B cell (primary cell): ENCODE measurements around the gene LBH. TPM values are rescaled to one million over a fixed set of nuclear protein-coding genes. Genes with fewer than 3 reads are reported as not detected.
A peak's percentile ranks its signal among the peaks of the same experiment; 100 is the strongest.

Source experiments
- ATAC-seq: fragments of 200-7000 bp; cut with Tn5 transposase; one replicate; pipeline ENCODE4 v1.10.0; 2021; ENCODE audit warnings: low read depth, mild to moderate bottlenecking, moderate number of reproducible peaks, moderate library complexity
- CTCF ChIA-PET: fragments of 350-600 bp; sonication (Branson Sonifier 250); formaldehyde crosslinking; loops from one replicate; lab custom pipeline; 2021; ENCODE audit warnings: antibody characterized with exemption, inconsistent platforms; lab: Charles Lee
- POLR2A ChIA-PET: fragments of 350-600 bp; sonication (Branson Sonifier 250); formaldehyde crosslinking; loops from one replicate; lab custom pipeline; 2021; ENCODE audit warnings: antibody characterized with exemption; lab: Charles Lee
- DNase-seq: peaks from one replicate; pipeline ENCODE4 v3.0.0; 2013
- H2AFZ ChIP-seq: 2 replicates; pipeline ENCODE4 v1.6.1; 2012; ENCODE audit warnings: mild to moderate bottlenecking, low read depth, low read length; ENCODE audit not compliant: insufficient read depth, poor library complexity, severe bottlenecking
- H3K27ac ChIP-seq, 2 donors: 1 replicate in 1 of 2; 2 replicates in 1 of 2; pipeline ENCODE4 v1.5.1; 2012 to 2013; ENCODE audit warnings: low read length in 2 of 2, mild to moderate bottlenecking in 2 of 2, moderate library complexity in 1 of 2
- H3K27me3 ChIP-seq, 4 experiments: fragments of 200-600 bp in 1 of 4; sonication (generic) in 1 of 4; replicated peaks in 1 of 4; 1 replicate in 2 of 4; 2 replicates in 2 of 4; pipeline versions ENCODE4 v1.6.1 to v1.7.0; 2013 to 2016; ENCODE audit warnings: low read length in 3 of 4, mild to moderate bottlenecking in 2 of 4, mixed read lengths in 1 of 4, moderate library complexity in 1 of 4; ENCODE audit not compliant: insufficient read depth in 4 of 4, control insufficient read depth in 3 of 4; ENCODE audit errors: control extremely low read depth in 1 of 4
- H3K36me3 ChIP-seq, 2 experiments: replicated peaks in 1 of 2; 1 replicate in 1 of 2; 2 replicates in 1 of 2; pipeline versions ENCODE4 v1.6.1 to v1.7.1; 2013; ENCODE audit warnings: low read length in 1 of 2; ENCODE audit not compliant: insufficient read depth in 2 of 2, control insufficient read depth in 1 of 2; ENCODE audit errors: control extremely low read depth in 1 of 2, extremely low read depth in 1 of 2
- H3K4me1 ChIP-seq, 2 donors: fragments of 200-600 bp in 1 of 2; sonication (generic) in 1 of 2; 1 replicate in 1 of 2; 2 replicates in 1 of 2; pipeline versions ENCODE4 v1.5.1 to v1.6.1; 2013 to 2017; ENCODE audit warnings: low read length in 2 of 2; ENCODE audit not compliant: control insufficient read depth in 2 of 2, insufficient read depth in 2 of 2
- H3K4me2 ChIP-seq: replicated peaks from 2 replicates; pipeline ENCODE3; 2012; ENCODE audit warnings: mild to moderate bottlenecking, low read depth, low read length; ENCODE audit not compliant: poor library complexity, severe bottlenecking
- H3K4me3 ChIP-seq, 5 experiments: fragments of 200-600 bp in 1 of 5; sonication (generic) in 1 of 5; 1 replicate in 3 of 5; 2 replicates in 2 of 5; pipeline versions ENCODE4 v1.5.1 to v1.7.0; 2011 to 2016; ENCODE audit warnings: low read length in 4 of 5, mild to moderate bottlenecking in 4 of 5, low read depth in 2 of 5, control low read depth in 1 of 5, moderate library complexity in 1 of 5; ENCODE audit not compliant: insufficient read depth in 1 of 5; ENCODE audit errors: control extremely low read depth in 1 of 5, extremely low read depth in 1 of 5
- H3K79me2 ChIP-seq: fragments of 200-600 bp; sonication (generic); one replicate; pipeline ENCODE4 v1.6.0; 2016; ENCODE audit warnings: low read length; ENCODE audit not compliant: control insufficient read depth, insufficient read depth
- H3K9ac ChIP-seq: fragments of 200-600 bp; sonication (generic); 2 replicates; pipeline ENCODE4 v1.6.1; 2017; ENCODE audit warnings: mild to moderate bottlenecking, low read length, moderate library complexity
- H3K9me3 ChIP-seq, 3 donors: one replicate each; pipeline versions ENCODE4 v1.6.1 to v1.7.1; 2013; ENCODE audit warnings: low read length in 2 of 3; ENCODE audit not compliant: control insufficient read depth in 2 of 3, insufficient read depth in 1 of 3; ENCODE audit errors: control extremely low read depth in 1 of 3
- H4K20me1 ChIP-seq: 2 replicates; pipeline ENCODE4 v1.6.0; 2012; ENCODE audit warnings: mild to moderate bottlenecking, low read length; ENCODE audit not compliant: insufficient read depth, control insufficient read depth, poor library complexity, severe bottlenecking
- H3K27ac Mint-ChIP-seq: one replicate; pipeline ENCODE4 v1.8.0; 2021; ENCODE audit warnings: mixed read lengths
- H3K27me3 Mint-ChIP-seq: one replicate; pipeline ENCODE4 v1.8.0; 2021; ENCODE audit warnings: mixed read lengths
- H3K4me1 Mint-ChIP-seq: one replicate; pipeline ENCODE4 v1.8.0; 2021; ENCODE audit warnings: mixed read lengths
- H3K4me3 Mint-ChIP-seq: one replicate; pipeline ENCODE4 v1.8.0; 2021; ENCODE audit warnings: mixed read lengths
- H3K9me3 Mint-ChIP-seq: one replicate; pipeline ENCODE4 v1.8.0; 2022; ENCODE audit warnings: mixed read lengths; ENCODE audit not compliant: insufficient read depth
- EZH2 ChIP-seq: IDR thresholded peaks from 2 replicates; pipeline ENCODE4 v1.6.1; 2012; ENCODE audit warnings: borderline replicate concordance, low read depth, mild to moderate bottlenecking, moderate library complexity, low read length; ENCODE audit not compliant: insufficient read depth, poor library complexity, severe bottlenecking
- whole genome bisulfite sequencing: methylation state at CpG from one replicate; pipeline ENCODE4 v1.1.5; 2013; ENCODE audit warnings: missing lambda C conversion rate; ENCODE audit not compliant: insufficient coverage; 5-methylcytosine and 5-hydroxymethylcytosine counted together
- intact Hi-C: fragments of 100-400 bp; cut with micrococcal nuclease; formaldehyde crosslinking; loops from one replicate; pipeline ENCODE4 v1.10.0; 2022
- polyA plus RNA-seq: library from polyadenylated mRNA; depleted of rRNA; stranded (reverse); fragments of >200 nt; gene quantifications from 2 replicates; pipeline ENCODE4 v1.2.3, GENCODE V29; 2012
- total RNA-seq, 2 donors: library from RNA; stranded (reverse); fragments of 120-200 nt in 1 of 2; gene quantifications; 1 replicate in 1 of 2; 2 replicates in 1 of 2; pipeline versions ENCODE4 v1.2.3 to v1.2.4, GENCODE V29; 2013 to 2022
- TF ChIP-seq, protein P1 (sequence below): fragments of 200-600 bp; IDR thresholded peaks from one replicate; pipeline ENCODE4 v1.8.0; 2022; ENCODE audit warnings: antibody characterized with exemption, mild to moderate bottlenecking

LBH gene
- total and polyA plus RNA-seq, 2 donors (not counting 1 experiment from before 2014, with no cell fraction given): 158 to 201 TPM

DNA sequence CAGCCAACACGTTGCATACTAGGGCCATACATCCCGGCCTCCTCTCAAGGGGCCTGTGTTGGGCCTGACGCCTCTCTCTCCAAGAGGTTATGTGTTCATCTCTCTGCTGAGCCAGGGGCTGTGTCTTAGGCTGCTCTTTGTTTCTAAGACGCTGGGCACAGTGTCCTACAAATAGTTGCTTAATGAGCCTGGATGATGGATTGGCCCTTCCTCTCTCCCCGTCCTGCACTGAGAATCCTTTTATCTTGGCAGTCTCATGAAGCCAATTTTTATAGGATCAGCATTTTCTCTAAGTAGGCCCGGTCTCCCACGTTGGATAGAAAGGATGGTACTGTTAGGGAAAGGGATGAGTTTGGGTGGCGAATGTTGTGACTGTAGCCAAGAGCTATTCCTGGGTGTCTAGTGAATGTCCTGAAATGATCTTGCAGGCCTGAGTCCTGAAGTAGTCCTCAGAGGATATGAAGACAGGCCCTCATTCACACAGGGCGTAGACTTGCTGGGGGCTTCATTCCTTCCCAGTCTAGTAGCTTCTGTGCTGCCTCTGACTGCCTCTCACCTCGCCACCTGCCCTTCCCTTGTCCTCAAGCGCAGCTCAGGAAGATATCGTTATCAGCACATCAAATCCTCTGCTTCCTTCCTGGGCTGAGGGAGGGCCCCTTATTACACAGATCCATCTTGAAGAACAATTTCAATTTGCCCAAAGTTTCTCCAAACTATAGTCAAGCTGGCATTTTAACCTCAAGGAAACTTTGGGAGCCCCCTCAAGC is 8.8 kb downstream of the LBH start:
- TF ChIP-seq EZH2: no peak
- TF ChIP-seq, protein P1, sequence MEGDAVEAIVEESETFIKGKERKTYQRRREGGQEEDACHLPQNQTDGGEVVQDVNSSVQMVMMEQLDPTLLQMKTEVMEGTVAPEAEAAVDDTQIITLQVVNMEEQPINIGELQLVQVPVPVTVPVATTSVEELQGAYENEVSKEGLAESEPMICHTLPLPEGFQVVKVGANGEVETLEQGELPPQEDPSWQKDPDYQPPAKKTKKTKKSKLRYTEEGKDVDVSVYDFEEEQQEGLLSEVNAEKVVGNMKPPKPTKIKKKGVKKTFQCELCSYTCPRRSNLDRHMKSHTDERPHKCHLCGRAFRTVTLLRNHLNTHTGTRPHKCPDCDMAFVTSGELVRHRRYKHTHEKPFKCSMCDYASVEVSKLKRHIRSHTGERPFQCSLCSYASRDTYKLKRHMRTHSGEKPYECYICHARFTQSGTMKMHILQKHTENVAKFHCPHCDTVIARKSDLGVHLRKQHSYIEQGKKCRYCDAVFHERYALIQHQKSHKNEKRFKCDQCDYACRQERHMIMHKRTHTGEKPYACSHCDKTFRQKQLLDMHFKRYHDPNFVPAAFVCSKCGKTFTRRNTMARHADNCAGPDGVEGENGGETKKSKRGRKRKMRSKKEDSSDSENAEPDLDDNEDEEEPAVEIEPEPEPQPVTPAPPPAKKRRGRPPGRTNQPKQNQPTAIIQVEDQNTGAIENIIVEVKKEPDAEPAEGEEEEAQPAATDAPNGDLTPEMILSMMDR: no peak

DNA sequence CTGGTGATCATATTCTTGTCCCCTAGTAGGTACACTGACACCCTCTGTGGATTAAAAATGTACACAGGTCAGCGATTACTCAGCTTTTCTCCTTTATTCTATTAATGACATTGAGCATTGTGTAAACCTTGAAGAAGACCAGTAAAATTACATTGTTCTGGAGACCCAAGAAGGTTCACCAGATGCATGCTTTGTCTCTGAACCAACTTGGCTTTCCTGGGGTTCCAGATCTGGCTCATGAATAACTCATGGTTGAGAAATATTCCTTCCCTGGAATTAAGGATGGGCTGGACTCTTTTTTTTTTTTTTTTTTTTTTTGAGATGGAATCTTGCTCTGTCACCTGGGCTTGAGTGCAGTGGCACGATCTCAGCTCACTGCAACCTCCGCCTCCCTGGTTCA is 11.9 kb downstream of the LBH start:
- H3K4me3 Mint-ChIP-seq: peak overlapping the region; percentile 32
- peak overlapping the region; percentile 78 for H3K27ac Mint-ChIP-seq
- 95% methylated on average over 2 of the region's 3 CpGs for WGBS
- intact Hi-C loops: no loop called here
- ChIA-PET POLR2A (interaction anchor here (0.7 to 1.3 kb wide), 2 partner anchors 11 to 15 kb away, joined by 4 to 8 read pairs; no protein-coding TSS in a partner anchor), CTCF (interaction anchor here (0.5 to 1.6 kb wide), 6 partner anchors 9 to 1087 kb away, joined by 3 to 4 read pairs (median 4); no protein-coding TSS in a partner anchor)
- H3K9me3 ChIP-seq: peaks cover 0 to 2% (median 0%) of the 10 kb centered on the region in 3 donors
- H3K36me3 ChIP-seq: peaks cover 7 to 67% of the 10 kb centered on the region in 2 experiments
- DNase-seq (no peak), ATAC-seq (no peak)
- no peak overlapping the region for H3K4me2 ChIP-seq
- H2AFZ ChIP-seq: no peak overlapping the region
- H3K4me1 Mint-ChIP-seq: peaks cover 79% of the 10 kb centered on the region
- no peaks in the 10 kb centered on the region for H3K27me3 ChIP-seq
- H3K9ac ChIP-seq: no peak overlapping the region
- no peak for TF ChIP-seq EZH2
- TF ChIP-seq, protein P1: no peak
- H3K9me3 Mint-ChIP-seq: no peaks in the 10 kb centered on the region
- H3K4me3 ChIP-seq: no peak overlapping the region
- H3K4me1 ChIP-seq: peaks cover 60 to 63% of the 10 kb centered on the region in 2 donors
- H3K27me3 Mint-ChIP-seq: no peaks in the 10 kb centered on the region
- peaks cover 97% of the 10 kb centered on the region for H3K79me2 ChIP-seq
- peaks cover 84% of the 10 kb centered on the region for H4K20me1 ChIP-seq
- H3K27ac ChIP-seq: peak overlapping the region in 1 of 2 donors; percentile 23

More for the DNA sequence above, 8.8 kb downstream of the LBH start:
- Mint-ChIP-seq H3K4me1 (peaks cover 82% of the 10 kb centered on the region), H3K27ac (peak overlapping the region; percentile 62), H3K4me3 (peak overlapping the region; percentile 1), H3K9me3 (no peaks in the 10 kb centered on the region), H3K27me3 (no peaks in the 10 kb centered on the region)
- DNase-seq (no peak), ATAC-seq (no peak)
- H3K27ac ChIP-seq: peak overlapping the region in 1 of 2 donors; percentile 71
- ChIA-PET CTCF (interaction anchor here (0.6 to 13.1 kb wide), 26 partner anchors 8 to 468 kb away, joined by 3 to 148 read pairs (median 6); partner anchors contain the start of genes LBH and LCLAT1), POLR2A (interaction anchor here (1.2 to 1.6 kb wide), 3 partner anchors 26 to 182 kb away, joined by 4 to 5 read pairs (median 5); no protein-coding TSS in a partner anchor)
- H4K20me1 ChIP-seq: peaks cover 89% of the 10 kb centered on the region
- 92% methylated on average over 9 of the region's 12 CpGs for WGBS
- intact Hi-C loops: no loop called here
- H3K9ac ChIP-seq: no peak overlapping the region
- peaks cover 0 to 3% (median 0%) of the 10 kb centered on the region in 3 donors for H3K9me3 ChIP-seq
- peaks cover 97% of the 10 kb centered on the region for H3K79me2 ChIP-seq
- H2AFZ ChIP-seq: no peak overlapping the region
- H3K36me3 ChIP-seq: peaks cover 11 to 85% of the 10 kb centered on the region in 2 experiments
- peaks cover 69 to 72% of the 10 kb centered on the region in 2 donors for H3K4me1 ChIP-seq
- H3K4me3 ChIP-seq: no peak overlapping the region
- H3K4me2 ChIP-seq: peak overlapping the region; percentile 42
- no peaks in the 10 kb centered on the region for H3K27me3 ChIP-seq
